Left renal cortex interstitium (tissue), 4 donors: ENCODE data around the gene KCNT1. TPM values are rescaled to one million over a fixed set of nuclear protein-coding genes. Genes with fewer than 3 reads are reported as not detected.
"Not testable (repeated sequence)": the region's sequence is repeated elsewhere in the genome, so short reads cannot be mapped to it uniquely, and the experiment has no call there.

Experiments
- DNase-seq, 4 donors: peaks; one replicate each; pipeline ENCODE4 v3.0.0-alpha.2; 2013; ENCODE audit warnings: low read depth in 4 of 4, low spot score in 2 of 4, missing footprints in 1 of 4
- polyA plus RNA-seq, 4 donors: library from polyadenylated mRNA; unstranded; fragments of 120-200 nt; gene quantifications; one replicate each; pipeline ENCODE4 v1.2.1, GENCODE V29; 2013; ENCODE audit not compliant: insufficient read length in 4 of 4

The KCNT1 gene
- polyA plus RNA-seq, 4 donors: 0.06 to 0.38 (median 0.21) TPM

- DNase-seq: no peak
Measured at GRCh38 chr9:135671591-135672041, 30.4 kb upstream of the KCNT1 start.

DNA sequence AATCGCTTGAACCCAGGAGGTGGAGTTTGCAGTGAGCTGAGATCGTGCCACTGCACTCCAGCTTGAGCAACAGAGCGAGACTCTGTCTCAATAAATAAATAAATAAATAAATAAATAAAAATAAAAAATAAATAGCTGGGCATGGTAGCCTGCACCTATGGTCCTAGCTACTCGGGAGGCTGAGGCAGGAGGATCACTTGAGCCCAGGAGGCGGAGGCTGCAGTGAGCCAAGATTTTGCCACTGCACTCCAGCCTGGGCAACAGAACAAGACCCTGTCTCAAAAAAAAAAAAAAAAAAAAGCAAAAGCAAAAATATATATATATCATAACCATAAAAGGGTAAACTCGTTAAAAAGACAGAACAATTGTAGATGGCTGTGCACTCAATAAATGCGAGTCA lies 29.2 kb upstream of the KCNT1 start:
- not testable (repeated sequence) for DNase-seq

GRCh38 chr9:135673941-135674340 lies 28.0 kb upstream of the KCNT1 start:
- no peak for DNase-seq

GRCh38 chr9:135674977-135675376 lies 27.0 kb upstream of the KCNT1 start:
- DNase-seq: no peak

GRCh38 chr9:135676891-135677290 lies 25.1 kb upstream of the KCNT1 start:
- no peak for DNase-seq

GRCh38 chr9:135677641-135678168 lies 24.3 kb upstream of the KCNT1 start:
- no peak for DNase-seq

DNA sequence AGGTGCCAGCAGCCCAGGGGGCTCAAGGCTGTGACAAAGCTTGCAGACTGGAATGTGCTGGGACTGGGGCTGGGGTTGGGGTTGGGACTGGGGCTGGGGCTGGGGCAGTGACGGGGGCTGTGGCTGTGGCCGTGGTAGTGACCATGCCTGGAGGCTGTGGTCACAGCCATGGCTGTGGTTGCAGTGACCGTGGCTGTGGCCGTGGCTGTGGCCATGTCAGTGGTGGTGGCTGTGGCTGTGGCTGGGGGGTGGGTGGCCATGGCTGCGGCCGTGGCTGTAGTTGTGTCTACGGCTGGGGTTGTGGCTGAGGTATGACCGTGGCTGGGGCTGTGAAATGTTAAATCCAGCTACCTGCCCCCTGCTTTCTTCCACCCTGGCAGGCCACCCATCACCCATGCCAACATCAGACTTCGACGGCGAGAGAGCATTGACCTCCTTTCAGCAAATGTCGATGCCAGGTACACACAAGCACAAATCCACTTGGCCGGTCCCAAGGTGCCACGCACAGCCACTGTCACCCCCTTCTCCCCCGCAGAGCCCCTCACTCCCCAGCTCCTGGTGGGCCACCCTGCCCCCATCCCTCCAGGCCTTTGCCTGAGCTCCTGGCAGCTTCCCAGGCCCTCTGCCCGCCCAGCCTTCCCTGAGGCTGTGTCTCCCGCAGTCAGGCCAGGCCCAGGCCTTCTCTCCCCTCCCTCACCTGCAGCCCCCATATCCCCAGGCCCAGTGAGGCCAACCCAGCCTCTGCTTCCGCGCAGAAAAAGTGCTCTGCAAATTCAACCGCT lies 23.6 kb upstream of the KCNT1 start:
- no peak for DNase-seq

DNA sequence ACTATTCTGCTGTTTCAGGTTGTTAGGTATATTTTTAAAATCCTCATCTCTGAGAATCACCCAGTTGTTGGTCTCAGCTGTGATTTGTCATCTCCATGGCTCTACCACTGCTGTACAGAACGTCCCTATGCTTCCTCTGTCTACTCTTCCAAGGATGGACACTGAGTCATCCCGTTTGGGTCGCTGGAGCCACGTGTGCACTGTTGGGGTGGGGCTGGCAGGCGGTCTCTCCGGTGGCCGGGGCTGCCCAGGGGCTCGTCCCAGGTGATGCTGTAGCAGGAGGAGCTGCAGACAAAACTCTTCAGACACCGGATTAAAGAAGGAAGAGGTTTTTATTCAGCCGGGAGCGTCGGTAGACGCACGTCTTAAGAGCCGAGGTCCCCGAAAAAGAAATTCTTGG lies 21.9 kb upstream of the KCNT1 start:
- no peak for DNase-seq

DNA sequence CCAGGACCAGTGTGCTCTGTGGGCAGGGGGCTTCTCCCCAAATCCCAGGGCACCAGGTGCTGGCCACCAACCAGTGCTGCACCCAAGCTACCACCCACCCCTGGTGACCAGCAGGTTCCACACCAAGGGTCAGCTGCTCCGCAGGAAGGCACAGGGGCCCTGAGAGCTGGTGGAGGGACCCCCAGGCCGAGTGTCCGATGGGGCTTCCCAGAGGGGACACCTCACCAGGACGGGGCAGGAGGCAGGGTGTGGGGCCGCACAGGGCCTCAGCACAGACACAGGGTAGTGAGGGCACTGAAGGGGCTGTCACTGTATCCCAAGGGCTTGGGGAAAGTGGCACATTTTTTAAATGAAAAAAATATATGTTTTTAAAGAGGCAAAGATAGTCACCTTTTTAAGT lies 20.8 kb upstream of the KCNT1 start:
- DNase-seq: no peak

DNA sequence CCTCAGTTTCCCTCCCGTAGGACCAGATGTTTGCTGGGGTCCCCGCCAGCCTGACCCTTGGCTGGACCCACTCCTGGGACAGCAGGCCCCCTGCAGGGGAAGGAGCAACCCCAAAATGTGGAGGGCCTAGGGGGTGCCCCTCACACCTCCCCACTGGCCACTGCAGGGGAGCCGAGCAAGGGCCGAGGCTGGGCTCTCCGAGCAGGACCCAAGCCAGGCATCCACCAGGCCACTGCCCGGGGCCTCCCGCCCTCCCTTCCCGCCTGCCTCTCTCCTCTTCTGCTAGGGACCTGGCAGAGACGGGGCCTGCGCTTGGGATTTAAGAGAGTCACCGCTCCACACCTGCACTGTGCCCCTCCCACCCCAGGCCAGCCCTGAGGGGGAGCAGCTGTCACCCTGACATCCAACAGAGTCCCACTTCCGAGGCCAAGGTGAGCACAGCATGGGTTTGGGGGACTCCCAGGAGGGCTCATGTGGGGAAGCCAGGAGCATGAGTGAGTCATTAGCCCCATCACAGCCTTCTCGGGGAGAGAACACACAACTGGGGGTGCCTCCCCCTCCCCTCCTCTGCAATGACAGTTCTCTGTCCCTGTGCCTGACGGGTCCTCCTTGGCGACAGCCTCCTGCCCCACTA lies 18.5 kb upstream of the KCNT1 start:
- no peak for DNase-seq

DNA sequence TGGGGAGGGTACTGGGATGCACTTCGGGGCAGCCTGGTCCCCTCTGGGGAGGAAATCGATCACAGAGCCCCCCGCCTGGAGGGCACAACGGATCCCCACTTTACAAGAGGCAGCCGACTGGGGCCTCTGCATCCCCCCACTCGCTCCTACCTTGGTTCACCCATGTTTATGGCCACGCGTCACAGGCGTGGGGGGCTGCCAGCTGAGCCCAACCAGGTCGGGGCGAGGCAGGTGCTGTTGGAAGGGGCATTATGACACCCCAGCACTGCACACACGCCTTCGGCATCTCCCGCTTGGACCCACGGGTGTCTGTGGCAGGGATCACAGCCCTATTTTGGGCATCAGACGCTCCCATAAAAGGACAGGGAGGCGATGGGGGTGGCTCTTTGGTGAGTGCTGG lies 17.3 kb upstream of the KCNT1 start:
- DNase-seq: no peak

DNA sequence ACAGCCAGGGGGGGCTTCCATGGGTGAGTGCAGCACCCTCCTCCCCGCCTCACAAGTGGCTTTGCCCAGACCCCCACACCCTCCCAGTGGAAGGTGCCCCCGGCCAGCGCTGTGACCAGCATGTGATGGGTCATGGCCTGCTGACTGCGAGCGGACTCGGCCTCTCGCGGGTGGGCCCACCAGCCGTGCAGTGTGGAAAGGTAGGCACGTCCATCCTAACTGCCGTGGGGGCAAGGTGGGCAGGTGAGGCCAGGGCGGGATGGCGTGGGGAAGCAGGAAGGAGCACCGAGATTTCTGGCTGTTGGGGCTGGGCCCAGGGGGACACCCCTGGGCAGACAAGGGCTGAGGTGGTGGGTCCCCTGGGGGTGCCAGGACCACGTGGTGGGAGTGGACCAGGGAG lies 14.8 kb upstream of the KCNT1 start:
- DNase-seq: no peak

GRCh38 chr9:135689011-135689410 lies 13.0 kb upstream of the KCNT1 start:
- no peak for DNase-seq

DNA sequence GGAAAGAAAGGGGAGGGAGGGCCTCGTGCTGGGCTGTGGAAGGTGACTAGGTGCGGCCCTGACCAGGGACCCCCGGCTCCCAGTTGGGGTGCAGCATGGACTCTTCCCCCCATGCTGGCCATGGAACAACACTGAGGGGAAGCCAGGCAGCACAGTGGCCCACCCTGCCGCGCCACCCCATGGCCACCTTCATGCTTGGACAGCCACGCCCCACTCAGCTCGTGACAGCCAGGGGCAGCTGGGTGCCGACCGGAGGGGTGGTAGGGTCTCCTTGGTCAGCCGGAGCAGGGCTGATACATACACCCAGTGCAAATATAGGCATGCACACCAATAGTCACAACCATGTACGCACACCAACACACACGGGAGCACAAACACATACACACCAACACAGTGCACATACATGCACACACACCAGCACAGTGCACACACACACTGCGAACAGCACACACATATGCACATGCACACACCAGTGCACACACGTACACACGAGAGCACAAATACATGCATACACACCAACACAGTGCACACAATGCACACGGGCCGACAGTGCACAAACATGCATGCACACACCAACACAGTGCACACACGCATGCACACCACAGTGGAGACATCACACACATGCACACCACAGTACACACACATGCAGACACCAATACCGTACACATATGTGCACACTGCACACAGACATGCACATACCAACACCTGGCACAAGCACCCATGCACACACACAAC lies 11.0 kb upstream of the KCNT1 start:
- no peak for DNase-seq

DNA sequence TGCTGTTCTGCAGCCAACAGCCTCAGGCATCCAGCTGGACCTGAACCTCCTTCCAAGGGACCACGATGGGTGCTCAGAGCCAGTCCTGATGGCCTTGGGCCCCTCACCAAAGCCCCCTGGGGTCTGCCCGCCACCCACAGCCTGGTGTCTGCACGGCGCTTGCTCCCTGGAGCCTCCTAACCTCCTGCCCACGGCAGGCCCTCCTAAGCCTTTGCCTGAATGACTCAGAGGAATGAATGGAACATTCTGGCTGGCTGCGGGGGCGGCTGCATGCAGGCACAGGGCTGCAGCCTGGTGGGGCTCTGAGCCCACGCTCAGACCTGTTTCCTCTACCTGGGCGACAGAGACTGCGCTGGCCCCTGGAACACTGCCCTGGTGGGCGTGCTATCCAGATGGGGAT lies 9.6 kb upstream of the KCNT1 start:
- no peak for DNase-seq

GRCh38 chr9:135693265-135693664 lies 8.7 kb upstream of the KCNT1 start:
- no peak for DNase-seq

DNA sequence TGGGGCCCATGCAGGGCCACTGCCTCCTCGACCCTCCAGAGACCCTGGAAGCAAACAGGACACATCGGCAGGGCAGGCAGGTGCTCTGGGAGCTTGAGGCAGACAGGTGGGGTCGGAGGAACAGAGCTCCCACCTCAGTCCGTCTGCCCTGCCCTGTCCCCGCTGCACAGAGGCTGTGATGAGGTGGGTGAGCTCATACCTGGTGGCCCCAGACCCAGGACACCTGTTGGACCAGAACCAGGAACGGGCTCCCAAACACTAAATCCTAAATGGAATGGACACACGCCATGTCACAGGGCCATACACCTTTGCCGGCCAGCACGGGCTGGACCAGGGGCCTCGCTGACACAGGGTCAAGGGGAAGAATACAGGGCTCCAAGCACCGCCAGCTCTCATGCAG lies 8.2 kb upstream of the KCNT1 start:
- no peak for DNase-seq

GRCh38 chr9:135694414-135694813 lies 7.6 kb upstream of the KCNT1 start:
- DNase-seq: no peak

- no peak for DNase-seq
Measured at GRCh38 chr9:135695036-135695435, 6.9 kb upstream of the KCNT1 start.

DNA sequence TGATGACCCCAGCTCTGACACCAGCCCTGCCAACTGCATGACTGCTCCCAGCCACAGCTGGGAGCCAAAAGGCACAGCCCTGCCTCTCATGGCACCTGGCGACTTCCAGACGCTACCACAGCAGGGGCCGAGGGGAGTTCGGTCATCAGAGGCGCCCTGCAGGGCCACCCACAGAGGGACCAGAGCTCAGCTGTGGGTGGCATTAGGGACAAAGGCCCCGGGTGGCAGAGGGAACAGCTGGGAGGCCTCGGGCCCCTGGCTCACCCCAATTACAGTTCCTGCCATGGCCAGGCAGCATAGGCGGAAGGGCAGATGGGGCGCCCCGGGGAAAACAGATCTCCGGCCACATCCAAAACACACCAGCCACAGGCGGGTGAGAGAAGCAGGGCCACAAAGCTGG lies 6.3 kb upstream of the KCNT1 start:
- no peak for DNase-seq

- DNase-seq: no peak
Measured at GRCh38 chr9:135696446-135696845, 5.5 kb upstream of the KCNT1 start.
